ENCODE data around the gene DOCK2.

DOCK2 gene

GRCh38 chr5:169893571-169893970 is 256.5 kb downstream of the DOCK2 start:
- no peak for DNase-seq

GRCh38 chr5:169895926-169896325 is 258.9 kb downstream of the DOCK2 start:
- DNase-seq: peak in 55 of 56 donors; percentile 21 to 94 (median 79)

GRCh38 chr5:169897481-169897880 is 260.4 kb downstream of the DOCK2 start:
- DNase-seq: no peak

- DNase-seq: no peak
These were observed 264.8 kb downstream of the DOCK2 start for GRCh38 chr5:169901896-169902295.

- DNase-seq: peak in 3 of 56 donors; percentile 4 to 30 (median 16)
These were observed 267.0 kb downstream of the DOCK2 start for GRCh38 chr5:169904059-169904458.

- no peak for DNase-seq
These were observed 267.4 kb downstream of the DOCK2 start for GRCh38 chr5:169904508-169904907.

- peak in 5 of 56 donors; percentile 11 to 24 (median 18) for DNase-seq
These were observed 267.9 kb downstream of the DOCK2 start for GRCh38 chr5:169905017-169905416.

- no peak for DNase-seq
These were observed 269.9 kb downstream of the DOCK2 start for GRCh38 chr5:169906745-169907649.

- peak in 1 of 56 donors; percentile 11 for DNase-seq
These were observed 271.8 kb downstream of the DOCK2 start for GRCh38 chr5:169908864-169909263.

- peak in 7 of 56 donors; percentile 5 to 47 (median 13) for DNase-seq
These were observed 272.9 kb downstream of the DOCK2 start for GRCh38 chr5:169909945-169910344.

- no peak for DNase-seq
These were observed 273.3 kb downstream of the DOCK2 start for GRCh38 chr5:169910393-169910792.

GRCh38 chr5:169911448-169912212 is 274.6 kb downstream of the DOCK2 start:
- no peak for DNase-seq

- no peak for DNase-seq
These were observed 276.4 kb downstream of the DOCK2 start for GRCh38 chr5:169913479-169913878.

- DNase-seq: peak in 45 of 56 donors; percentile 4 to 75 (median 49)
These were observed 277.7 kb downstream of the DOCK2 start for GRCh38 chr5:169914766-169915165.

- no peak for DNase-seq
These were observed 280.4 kb downstream of the DOCK2 start for GRCh38 chr5:169917500-169917899.

- no peak for DNase-seq
These were observed 281.2 kb downstream of the DOCK2 start for GRCh38 chr5:169918228-169918627.

- no peak for DNase-seq
These were observed 283.4 kb downstream of the DOCK2 start for GRCh38 chr5:169920474-169920873.

- no peak for DNase-seq
These were observed 284.3 kb downstream of the DOCK2 start for GRCh38 chr5:169921384-169921783.

- no peak for DNase-seq
These were observed 284.9 kb downstream of the DOCK2 start for GRCh38 chr5:169921949-169922348.

GRCh38 chr5:169922474-169922873 is 285.4 kb downstream of the DOCK2 start:
- DNase-seq: no peak

GRCh38 chr5:169923988-169924387 is 286.9 kb downstream of the DOCK2 start:
- no peak for DNase-seq

- no peak for DNase-seq
These were observed 296.1 kb downstream of the DOCK2 start for GRCh38 chr5:169933127-169933526.

Measured in nucleus accumbens (tissue), 56 donors.